Ovary (tissue), 3 donors: ENCODE data around the gene ADARB2.

ENCODE experiments used
- CTCF ChIP-seq, 3 donors: fragments of 450-650 bp in 2 of 3; fragments of 200-600 bp in 1 of 3; IDR thresholded peaks; one replicate each; pipeline versions ENCODE4 v1.5.1 to v1.8.0; 2016 to 2022; ENCODE audit warnings: antibody characterized with exemption in 3 of 3, mild to moderate bottlenecking in 1 of 3
- EP300 ChIP-seq: sonication (generic); formaldehyde crosslinking; IDR thresholded peaks from one replicate; pipeline ENCODE4 v1.6.1; 2017; ENCODE audit warnings: antibody characterized with exemption
- donor health status: DM: no; HTN: no; CAD: no.

DNA sequence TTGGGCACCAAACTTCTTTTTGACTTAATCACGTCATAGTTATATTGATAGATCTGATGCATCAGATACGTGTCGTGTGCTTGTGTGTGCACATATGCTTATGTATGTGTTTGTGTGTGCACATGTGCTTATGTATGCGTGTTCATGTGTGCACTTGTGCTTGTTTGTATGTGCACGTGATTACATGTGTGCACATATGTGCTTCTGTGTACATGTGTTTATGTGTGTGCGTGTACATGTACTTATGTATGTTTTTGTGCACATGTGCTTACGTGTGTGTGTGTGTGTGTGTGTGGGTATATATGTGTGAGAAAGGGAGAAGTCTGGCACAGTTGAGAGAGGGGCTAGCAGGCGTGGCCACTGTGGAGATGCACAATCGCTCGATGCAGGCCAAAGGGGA is 507.8 kb downstream of the ADARB2 start:
- no peak for TF ChIP-seq CTCF (IDR thresholded peaks at IDR 0.05)
- TF ChIP-seq EP300, result no peak
